SU-DHL-6 (cell line): ENCODE results near the gene ORM2.

Source experiments
- EZH2phosphoT487 ChIP-seq: fragments of 200-600 bp; sonication (generic), shearing (Covaris generic); conservative IDR thresholded peaks from 2 replicates; pipeline ENCODE4 v1.6.1; 2018; ENCODE audit warnings: mild to moderate bottlenecking, antibody characterized with exemption, low read length, moderate library complexity, mixed read lengths
- TF ChIP-seq, protein P1 (sequence below): fragments of 200-600 bp; sonication (generic); IDR thresholded peaks from one replicate; pipeline ENCODE4 v1.5.1; 2017; ENCODE audit warnings: antibody characterized with exemption, mild to moderate bottlenecking, low read length, moderate library complexity; ENCODE audit not compliant: insufficient read depth, poor library complexity, severe bottlenecking

DNA sequence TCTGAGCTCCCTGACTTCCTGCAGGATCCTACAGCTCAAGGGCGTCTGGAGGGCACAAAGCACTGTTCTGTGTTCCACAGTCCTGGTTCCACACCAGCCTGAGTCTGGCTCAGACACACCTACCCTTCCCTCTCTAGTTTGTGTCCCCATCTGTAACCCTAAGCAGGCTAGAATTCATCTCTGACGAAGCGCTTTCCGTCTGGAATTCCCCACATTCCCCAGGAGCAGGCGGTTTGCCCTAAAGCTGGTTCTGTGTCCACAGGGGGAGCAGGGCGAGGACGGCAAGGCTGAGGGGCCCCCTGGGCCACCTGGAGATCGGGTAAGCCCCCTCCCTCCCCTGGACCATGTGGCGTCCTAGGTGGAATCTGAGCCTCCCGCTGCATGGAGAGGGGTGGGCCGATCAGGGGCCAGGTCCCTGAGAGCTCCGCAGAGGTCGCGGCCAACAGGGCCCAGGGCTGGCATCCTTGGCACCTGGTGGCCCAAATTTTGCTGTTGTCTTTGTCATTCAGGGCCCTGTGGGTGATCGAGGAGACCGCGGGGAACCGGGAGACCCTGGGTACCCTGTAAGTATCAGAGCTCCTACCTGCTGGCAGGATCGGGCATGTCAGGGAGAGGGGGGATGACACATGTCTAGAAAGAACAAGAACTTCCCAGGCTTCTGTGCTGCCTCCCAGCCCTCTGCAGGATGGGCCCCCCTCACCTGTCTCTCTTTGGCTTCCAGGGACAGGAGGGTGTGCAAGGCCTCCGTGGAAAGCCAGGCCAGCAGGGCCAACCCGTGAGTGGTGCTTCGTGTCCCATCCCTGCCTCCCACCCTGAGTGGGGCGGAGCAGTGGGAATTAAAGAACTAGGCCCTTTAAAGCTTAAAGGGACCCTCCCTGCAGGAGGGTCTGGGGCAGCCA, 41.2 kb upstream of the ORM2 start:
- TF ChIP-seq, protein P1, sequence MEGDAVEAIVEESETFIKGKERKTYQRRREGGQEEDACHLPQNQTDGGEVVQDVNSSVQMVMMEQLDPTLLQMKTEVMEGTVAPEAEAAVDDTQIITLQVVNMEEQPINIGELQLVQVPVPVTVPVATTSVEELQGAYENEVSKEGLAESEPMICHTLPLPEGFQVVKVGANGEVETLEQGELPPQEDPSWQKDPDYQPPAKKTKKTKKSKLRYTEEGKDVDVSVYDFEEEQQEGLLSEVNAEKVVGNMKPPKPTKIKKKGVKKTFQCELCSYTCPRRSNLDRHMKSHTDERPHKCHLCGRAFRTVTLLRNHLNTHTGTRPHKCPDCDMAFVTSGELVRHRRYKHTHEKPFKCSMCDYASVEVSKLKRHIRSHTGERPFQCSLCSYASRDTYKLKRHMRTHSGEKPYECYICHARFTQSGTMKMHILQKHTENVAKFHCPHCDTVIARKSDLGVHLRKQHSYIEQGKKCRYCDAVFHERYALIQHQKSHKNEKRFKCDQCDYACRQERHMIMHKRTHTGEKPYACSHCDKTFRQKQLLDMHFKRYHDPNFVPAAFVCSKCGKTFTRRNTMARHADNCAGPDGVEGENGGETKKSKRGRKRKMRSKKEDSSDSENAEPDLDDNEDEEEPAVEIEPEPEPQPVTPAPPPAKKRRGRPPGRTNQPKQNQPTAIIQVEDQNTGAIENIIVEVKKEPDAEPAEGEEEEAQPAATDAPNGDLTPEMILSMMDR: no peak
- no peak for TF ChIP-seq EZH2phosphoT487
